GM21526 (cell line): ENCODE measurements around the gene MAPK8.
"Not testable (repeated sequence)": the region's sequence is repeated elsewhere in the genome, so short reads cannot be mapped to it uniquely, and the experiment has no call there.

ENCODE experiments used
- ATAC-seq: cut with Tn5 transposase; IDR thresholded peaks from one replicate; pipeline ENCODE4 v1.9.1; 2021; ENCODE audit warnings: moderate library complexity; ENCODE audit not compliant: unreplicated experiment, low FRiP score

MAPK8 gene

DNA sequence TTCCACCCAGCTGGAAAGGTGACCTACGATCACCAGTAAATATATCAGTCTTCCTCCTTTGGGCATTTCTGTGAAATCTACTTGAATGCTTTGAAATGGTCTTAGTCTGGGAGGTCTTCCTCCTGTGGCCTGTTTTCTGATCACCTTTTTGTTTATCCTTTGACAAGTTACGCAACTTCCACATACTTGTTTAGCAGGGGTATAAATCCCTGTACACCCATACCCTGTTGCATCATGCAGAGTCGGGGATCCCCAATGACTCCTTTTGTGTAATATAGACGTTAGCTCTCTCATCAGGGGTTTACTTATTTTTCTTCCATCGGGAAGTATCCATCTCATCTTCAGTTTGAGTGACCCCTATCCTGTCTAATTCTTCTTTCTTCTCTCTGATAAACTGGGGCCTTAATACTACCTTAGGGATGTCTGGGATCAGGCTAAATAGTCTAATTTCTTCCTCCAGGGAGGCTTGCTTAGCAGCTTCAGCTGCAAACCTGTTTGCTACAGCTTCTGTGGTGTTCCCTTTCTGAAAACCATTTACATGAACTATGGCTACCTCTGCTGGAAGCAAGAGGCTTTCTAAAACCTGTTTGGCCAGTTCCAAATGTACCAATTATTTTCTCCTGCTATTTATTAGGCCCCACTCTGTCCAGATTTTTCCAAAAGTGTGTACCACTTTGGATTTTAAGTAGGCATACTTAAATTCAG lies 25.8 kb downstream of the MAPK8 start:
- no peak for ATAC-seq

DNA sequence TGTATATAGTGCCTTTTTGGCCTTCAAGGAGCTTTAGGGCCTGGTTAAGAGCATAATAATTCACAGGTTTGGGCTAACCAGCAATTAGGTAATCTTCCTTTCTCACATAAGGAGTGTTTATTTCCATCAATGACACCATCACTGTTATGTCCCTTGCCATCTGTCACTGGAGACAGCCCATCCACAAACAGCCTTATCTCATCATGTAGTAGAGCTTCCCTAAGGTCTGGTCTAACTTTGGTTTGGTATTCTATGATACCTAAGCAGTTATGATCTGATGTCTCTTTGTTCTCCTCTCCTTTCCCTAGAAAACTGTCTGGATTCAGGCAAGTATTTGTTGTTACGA lies 26.4 kb downstream of the MAPK8 start:
- ATAC-seq, result no peak

DNA sequence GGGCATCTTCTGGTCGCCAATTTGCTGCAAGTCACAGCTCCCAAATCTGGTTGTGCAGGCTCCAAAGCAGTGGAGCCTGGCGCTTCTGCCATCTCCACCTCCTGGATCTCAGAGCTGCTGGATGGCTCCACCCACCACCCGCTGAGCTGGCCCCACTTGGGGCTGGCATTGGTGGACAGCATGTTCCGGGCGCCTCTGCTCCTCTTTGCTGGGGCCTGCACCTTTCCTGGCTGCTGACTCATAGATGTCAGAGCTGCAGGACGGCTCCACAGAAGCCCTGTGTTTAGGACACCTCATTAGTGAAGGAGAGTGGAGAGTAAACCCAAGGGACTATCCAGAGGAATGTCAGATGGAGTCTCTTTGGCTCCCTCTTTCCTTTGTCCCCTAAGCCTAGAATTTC lies 27.4 kb downstream of the MAPK8 start:
- ATAC-seq, result no peak

DNA sequence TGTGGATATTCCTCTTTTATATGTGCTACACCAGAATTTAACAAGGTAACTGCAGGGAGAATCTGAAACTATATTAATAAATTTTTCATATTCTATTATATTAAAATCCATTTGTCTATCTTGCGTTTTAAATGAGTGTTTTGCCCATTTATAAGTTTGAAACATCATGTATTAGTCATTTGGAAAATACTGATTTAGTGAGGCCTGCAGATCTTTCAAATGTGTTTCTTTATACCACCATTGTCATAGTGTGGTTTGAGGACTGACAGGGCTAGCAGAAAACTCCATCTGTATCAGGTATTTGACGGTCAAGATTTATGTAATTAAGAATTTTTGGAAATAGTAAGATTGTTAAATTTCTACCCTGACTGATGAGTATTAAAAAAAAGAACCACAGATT lies 29.3 kb downstream of the MAPK8 start:
- no peak for ATAC-seq

DNA sequence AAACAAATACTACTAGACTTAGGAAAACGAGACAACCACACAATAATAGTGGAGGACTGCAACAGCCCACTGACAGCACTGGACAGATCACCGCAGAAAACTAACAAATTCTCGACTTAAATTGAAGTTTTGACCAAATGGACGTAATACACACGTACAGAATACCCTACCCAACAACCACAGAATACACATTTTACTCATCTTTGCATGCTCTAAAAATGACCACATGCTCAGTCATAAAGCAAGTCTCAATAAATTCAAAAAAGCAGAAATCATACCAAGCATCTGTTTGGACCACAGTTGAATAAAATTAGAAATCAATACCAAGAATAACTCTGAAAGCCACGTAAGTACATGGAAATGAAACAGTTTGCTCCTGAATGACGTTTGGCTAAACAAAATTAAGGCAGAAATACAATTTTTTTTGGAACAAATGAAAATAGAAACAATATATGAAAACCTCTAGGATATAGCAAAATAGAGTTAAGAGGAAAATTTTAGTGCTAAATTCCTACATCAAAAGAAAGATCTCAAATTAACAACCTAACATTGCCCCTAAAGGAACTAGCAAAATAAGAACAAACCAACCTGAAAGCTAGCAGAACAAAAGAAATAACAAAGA lies 30.6 kb downstream of the MAPK8 start:
- peak; percentile 82 for ATAC-seq

DNA sequence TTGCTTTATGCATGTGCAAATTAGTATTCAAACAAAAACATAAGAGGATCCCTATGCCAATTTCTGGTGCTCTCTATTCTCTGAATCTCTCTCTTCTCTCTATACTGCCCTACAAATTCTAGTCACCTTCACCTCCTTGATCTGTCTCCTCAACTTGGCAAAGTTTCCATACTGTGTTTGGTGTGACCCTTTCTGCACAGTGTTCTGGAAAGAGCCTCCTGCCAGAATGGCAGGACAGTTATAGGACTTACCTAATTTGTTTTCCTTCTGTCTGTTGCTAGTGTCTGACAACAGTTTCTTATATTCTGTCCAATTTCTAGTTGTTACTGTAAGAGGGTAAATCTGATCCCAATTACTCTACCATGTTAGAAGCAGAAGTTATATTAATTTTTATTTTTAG lies 34.3 kb downstream of the MAPK8 start:
- ATAC-seq, result no peak

DNA sequence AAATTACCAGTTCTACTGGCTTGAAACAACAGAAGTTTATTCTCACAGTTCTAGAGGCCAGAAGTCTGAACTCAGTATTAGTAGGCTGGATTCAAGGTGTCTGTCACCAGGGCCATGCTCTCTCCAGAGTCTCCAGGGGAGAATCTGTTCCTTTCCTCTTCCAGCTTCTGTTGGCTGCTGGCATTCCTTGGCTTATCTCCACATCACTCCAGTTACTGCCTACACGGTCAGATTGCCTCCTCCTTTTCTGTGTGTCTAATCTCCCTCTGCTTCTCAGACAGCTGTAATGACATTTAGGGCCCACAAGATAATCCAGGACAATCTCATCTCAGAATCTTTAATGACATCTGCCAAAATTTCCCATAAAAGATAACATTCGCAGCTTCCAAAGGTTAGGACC lies 36.6 kb downstream of the MAPK8 start:
- no peak for ATAC-seq

DNA sequence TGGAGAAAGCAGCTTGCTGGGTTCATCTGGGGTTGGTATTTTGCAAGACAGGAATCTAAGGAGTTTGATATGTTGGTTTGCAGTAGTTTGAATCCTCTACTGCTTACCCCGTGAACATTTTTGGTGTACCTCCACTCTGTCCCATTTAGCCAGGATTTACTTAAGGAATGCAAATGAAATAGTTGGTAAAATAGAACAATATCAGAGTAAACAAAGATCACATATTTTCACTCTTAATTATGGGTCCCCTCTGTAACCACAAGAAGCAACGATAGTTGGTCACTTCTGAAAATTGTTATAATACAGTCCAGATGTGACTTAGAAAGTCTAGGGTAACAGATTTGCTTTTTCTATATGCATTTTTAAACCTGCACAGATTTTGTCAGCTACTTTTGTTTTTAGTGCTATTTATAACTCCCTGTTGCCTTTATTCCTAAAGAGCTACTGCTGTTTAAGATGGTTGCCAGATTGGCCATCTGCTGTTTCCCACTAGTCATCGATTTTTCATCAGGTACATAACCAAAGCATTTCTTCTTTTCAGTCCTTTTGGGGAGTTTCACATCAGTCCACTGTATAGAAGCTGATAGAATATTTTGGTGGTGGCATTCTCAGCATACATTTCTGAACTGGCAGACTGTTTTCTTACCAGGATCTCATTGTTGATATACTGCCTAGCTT lies 37.6 kb downstream of the MAPK8 start:
- no peak for ATAC-seq

DNA sequence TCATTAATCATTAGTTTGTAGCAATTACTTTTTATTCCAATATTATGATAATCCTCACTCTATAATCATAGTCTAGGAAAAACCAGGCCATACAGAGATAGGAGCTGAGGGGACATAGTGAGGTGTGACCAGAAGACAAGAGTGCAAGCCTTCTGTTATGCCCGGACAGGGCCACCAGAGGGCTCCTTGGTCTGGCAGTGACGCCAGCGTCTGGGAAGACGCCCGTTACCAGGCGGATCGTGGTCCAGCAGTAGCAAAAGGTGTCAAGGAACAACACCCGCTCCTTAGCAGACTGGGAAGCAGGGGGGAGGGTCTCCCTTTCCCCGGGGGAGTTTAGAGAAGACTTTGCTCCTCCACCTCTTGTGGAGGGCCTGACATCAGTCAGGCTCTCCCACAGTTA lies 39.8 kb downstream of the MAPK8 start:
- not testable (repeated sequence) for ATAC-seq

DNA sequence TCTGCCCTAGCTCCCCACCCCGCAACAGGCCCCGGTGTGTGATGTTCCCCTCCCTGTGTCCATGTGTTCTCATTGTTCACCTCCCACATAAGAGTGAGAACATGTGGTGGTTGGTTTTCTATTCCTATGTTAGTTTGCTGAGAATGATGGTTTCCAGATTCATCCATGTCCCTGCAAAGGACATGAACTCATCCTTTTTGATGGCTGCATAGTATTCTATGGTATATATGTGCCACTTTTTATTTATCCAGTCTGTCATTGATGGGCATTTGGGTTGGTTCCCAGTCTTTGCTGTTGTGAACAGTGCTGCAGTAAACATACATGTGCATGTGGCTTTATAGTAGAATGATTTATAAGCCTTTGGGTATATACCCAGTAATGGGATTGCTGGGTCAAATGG lies 41.1 kb downstream of the MAPK8 start:
- ATAC-seq, result not testable (repeated sequence)

DNA sequence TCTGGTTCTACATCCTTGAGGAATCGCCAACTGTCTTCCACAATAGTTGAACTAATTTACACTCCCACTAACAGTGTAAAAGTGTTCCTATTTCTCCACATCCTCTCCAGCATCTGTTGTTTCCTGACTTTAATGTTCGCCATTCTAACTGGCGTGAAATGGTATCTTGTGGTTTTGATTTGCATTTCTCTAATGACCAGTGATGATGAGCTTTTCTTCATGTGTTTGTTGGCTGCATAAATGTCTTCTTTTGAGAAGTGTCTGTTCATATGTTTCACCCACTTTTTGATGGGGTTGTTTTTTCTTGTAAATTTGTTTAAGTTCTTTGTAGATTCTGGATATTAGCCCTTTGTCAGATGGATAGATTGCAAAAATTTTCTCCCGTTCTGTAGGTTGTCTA lies 41.5 kb downstream of the MAPK8 start:
- not testable (repeated sequence) for ATAC-seq

DNA sequence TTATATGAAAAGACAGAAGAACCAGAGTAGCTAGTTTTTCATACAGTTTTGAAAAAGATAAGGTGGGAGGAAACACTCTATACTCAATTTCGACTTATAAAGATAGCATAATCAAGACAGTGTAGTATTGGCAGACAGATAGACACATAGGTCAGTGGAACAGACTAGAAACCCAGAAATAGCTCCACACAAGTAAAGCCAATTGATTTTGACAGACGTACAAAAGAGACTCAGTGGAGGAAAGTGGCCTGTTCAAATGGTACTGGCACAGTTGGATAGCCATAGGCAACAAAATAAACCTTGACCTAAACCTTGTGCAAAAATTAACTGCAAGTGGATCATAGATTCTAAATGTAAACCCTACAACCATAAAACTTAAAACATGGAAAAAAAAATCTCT lies 46.8 kb downstream of the MAPK8 start:
- ATAC-seq, result no peak

DNA sequence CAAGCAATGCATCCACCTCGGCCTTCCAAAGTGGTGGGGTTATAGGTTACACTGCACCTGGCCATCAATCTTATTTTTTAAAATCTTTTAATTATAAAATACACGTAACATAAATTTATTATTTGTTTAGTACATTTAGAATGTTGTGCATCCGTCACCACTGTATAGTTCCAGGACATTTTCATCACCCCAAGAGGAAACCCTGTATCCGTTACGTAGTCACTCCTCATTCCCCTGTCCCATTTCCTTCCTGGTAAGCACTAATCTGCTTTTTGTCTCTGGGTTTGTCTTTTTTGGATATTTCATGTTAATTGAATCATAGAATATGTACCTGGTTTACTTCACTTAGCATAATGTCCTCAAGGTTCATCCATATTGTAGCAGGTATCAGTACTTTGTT lies 51.2 kb downstream of the MAPK8 start:
- ATAC-seq, result no peak

DNA sequence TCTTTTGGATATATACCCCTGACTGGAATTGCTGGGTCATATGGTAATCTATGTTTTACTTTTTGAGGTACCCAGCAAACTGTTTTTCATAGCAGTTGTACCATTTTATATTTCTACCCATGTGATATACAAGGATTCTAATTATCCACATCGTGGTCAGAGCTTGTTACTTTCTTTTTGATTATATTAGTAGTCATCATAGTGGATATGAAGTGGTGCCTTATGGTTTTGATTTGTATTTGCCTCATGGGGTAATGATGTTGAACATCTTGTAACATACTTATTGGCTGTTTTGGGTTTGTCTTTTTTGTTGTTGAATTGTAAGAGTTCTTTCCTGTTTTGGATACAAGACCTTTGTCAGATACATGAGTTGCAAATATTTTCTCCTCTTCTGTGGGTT lies 51.7 kb downstream of the MAPK8 start:
- no peak for ATAC-seq

DNA sequence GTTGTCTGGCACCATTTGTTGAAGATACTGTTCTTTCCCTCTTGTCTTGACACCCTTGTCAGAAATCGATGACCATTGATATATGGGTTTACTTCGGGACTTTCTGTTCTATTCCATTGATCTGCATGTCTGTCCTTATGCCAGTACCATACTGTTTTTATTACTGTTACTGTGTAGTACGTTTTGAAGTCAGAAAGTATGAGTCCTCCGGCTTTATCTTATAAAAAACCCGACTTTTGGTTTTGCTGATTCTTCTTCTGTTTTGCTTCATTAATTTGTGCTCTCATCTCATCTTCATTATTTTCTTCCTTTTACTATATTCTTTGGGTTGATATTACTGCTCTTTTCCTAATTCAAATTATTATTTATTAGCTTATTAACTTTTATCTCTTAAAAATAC lies 52.4 kb downstream of the MAPK8 start:
- ATAC-seq, result no peak

DNA sequence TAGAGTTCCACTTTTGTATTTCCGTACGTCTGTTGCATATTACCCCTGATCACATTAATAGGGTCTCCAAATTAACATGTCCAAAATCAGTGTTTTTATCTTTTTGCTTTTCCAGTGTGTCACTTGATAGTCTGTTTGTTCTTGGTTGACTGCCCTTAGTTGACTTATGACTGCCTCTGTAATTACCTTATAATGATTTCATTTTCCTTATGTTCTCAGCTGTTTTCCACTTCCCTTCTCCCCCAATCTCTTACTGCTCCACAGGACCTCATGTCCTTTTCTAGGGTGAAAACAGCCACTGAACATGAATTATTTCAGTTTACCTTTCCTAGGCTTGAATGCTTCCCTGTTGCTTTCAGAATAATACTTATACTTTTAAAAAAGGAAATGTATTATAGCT lies 54.7 kb downstream of the MAPK8 start:
- ATAC-seq, result no peak

DNA sequence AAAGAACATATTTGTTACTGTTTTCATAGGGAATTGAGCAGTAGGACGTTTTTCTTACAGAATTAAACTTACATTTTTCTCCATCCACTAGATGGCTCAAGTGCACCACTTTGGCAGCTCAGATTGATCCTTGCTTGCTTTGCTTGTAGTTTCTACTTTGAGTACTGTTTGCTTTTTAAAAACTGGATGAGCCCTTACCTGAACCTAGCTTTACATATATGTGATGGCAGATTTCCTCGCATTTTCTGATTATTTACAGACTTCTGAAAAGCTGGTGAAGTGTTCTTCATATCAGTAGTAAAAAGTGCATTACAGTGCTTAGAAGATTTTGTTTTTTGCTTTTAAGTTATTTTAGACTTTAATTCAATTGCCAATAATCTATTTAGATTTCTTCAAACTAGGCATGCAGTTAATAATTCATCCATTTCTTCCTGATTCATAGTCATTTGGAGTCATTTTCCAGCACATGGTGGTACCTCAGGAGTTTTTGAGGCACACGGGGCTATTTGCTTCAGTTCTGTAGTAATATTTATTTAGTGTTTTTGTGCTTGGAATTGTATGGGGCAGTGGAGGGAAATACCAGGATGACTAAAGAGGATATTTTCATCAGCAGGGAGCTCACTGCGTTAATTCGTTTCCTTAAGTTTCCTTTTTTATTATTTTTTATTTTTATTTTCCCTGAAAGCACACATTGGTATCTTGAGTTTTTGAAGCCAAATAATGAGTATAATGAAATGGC lies 57.3 kb downstream of the MAPK8 start:
- ATAC-seq, result no peak

DNA sequence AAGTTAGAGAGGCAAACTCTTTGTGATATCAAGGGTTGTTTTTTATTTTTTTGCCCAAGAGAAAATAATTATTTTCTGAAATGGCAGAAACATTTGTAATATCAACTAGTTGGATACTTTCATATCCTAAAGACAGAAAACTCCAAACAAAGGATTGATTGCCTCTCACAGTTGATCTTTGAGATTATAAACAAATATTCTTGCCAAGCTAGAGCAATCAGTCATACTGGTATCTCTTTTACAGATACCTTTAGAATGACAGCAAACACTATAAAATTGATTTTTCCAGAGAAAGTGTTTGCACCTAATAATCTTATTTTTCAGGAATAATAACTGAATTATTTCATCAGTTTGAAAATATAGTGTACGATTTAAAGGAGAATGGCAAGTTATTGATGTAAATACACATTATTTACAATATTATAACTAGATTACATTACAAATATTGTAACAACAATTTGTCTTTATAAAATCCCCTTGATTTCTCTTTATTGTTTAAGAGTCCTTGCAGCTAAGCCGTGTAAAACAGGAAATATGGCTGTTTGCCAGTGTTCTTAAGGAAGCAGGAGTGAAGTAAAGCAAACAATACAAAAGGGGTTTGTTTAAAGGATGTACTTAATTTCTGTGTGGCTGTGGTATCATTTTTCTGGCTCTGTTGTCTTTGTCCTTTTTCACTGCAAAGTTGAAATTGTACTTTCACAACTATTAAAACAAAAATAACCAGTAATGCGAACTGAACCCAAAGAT lies 58.4 kb downstream of the MAPK8 start:
- ATAC-seq, result no peak

DNA sequence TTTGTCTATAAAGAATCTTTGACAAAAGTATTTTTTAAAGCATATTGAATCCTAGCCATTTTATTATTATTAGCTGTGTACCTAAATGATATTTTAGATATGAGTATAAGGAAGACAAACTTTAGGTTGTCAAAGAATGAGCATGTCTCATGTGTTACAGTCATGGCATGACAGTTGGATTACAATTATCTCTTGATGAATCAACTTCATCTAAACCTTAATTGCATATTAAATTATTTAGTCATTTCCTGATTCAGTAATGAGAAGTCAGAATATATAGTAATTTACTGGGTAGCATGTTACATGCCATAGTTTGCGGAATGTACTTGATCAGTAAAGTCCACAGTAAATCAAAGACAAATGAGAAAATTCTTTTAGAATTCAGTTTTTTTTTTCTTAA lies 59.2 kb downstream of the MAPK8 start:
- ATAC-seq, result no peak

DNA sequence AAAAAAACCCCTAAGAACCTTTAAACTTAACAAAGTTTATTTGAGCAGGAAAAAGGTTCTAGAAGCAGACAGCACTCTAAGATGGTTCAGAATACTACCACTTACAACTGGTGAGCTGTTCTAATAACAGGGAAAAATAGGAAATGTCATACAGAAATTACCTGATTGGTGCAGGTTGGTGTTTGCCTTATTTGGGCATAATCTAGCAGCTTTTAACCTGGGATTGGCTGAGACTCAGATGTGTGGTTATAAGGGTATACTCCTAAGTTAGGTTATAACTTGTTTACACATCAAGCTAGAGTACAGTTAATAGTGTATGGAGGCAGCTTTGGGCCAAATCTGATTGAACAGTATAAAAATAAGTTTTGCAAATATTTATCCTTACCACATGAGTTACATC lies 59.8 kb downstream of the MAPK8 start:
- no peak for ATAC-seq

DNA sequence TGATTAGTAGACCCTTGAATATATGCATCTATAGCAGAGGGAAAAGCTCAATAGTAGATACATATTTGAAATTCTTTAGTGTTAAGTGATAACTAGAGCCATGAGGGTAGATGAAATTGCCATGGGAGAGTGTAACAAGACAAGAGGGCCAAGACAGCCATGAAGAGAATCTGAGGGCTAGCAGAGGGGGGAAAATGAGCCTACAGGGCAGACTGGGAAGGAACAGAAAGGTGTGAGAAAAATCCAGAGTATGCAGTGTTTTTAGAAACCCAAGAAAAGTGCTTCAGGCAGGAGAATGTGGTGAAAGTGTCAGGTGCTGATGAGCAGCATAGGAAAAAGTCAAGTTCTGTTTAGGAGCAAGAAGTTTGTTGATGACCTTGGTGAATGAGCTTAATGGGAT lies 63.0 kb downstream of the MAPK8 start:
- ATAC-seq, result no peak
